CD14-positive monocyte (primary cell): ENCODE data around the gene CPE. TPM values are rescaled to one million over a fixed set of nuclear protein-coding genes. Genes with fewer than 3 reads are reported as not detected.

Experiments used
- DNase-seq, 3 donors: peaks; one replicate each; pipeline ENCODE4 v3.0.0-alpha.2; 2011 to 2022
- H2AFZ ChIP-seq: 2 replicates; pipeline ENCODE4 v1.6.0; 2012; ENCODE audit warnings: mild to moderate bottlenecking, low read depth, low read length, inconsistent platforms; ENCODE audit not compliant: insufficient read depth, poor library complexity, severe bottlenecking
- H3K27ac ChIP-seq, 2 donors: 1 replicate in 1 of 2; 2 replicates in 1 of 2; pipeline ENCODE4 v1.5.1; 2012 to 2013; ENCODE audit warnings: low read length in 2 of 2, control low read depth in 1 of 2, inconsistent platforms in 1 of 2, low read depth in 1 of 2, mild to moderate bottlenecking in 1 of 2
- H3K27me3 ChIP-seq, 2 donors: one replicate each; pipeline versions ENCODE4 v1.6.0 to v1.6.1; 2011 to 2013; ENCODE audit warnings: low read length in 2 of 2; ENCODE audit not compliant: control insufficient read depth in 2 of 2, insufficient read depth in 2 of 2
- H3K36me3 ChIP-seq, 2 donors: replicated peaks in 1 of 2; 1 replicate in 1 of 2; 2 replicates in 1 of 2; pipeline versions ENCODE4 v1.5.1 to v1.6.1; 2012 to 2013; ENCODE audit warnings: low read length in 2 of 2, control low read depth in 1 of 2, inconsistent platforms in 1 of 2, mild to moderate bottlenecking in 1 of 2; ENCODE audit not compliant: insufficient read depth in 2 of 2, control insufficient read depth in 1 of 2
- H3K4me1 ChIP-seq, 2 donors: 1 replicate in 1 of 2; 2 replicates in 1 of 2; pipeline versions ENCODE4 v1.5.1 to v1.6.1; 2012 to 2013; ENCODE audit warnings: low read length in 2 of 2, control low read depth in 1 of 2, inconsistent platforms in 1 of 2, mild to moderate bottlenecking in 1 of 2, moderate library complexity in 1 of 2; ENCODE audit not compliant: insufficient read depth in 2 of 2, control insufficient read depth in 1 of 2
- H3K4me2 ChIP-seq: replicated peaks from 2 replicates; pipeline ENCODE3; 2012; ENCODE audit warnings: low read length, moderate library complexity, mild to moderate bottlenecking; ENCODE audit not compliant: poor library complexity, severe bottlenecking; ENCODE audit errors: extremely low read depth
- H3K4me3 ChIP-seq, 3 experiments: fragments of 200-600 bp in 1 of 3; sonication (generic) in 1 of 3; replicated peaks in 1 of 3; 1 replicate in 2 of 3; 2 replicates in 1 of 3; pipeline ENCODE4 v1.5.1; 2011 to 2013; ENCODE audit warnings: low read length in 3 of 3, mild to moderate bottlenecking in 3 of 3, control low read depth in 2 of 3, low read depth in 2 of 3, inconsistent platforms in 1 of 3, moderate library complexity in 1 of 3
- H3K79me2 ChIP-seq: 2 replicates; pipeline ENCODE4 v1.6.0; 2012; ENCODE audit warnings: mild to moderate bottlenecking, control low read depth, inconsistent platforms, low read length, moderate library complexity; ENCODE audit not compliant: insufficient read depth
- H3K9ac ChIP-seq: 2 replicates; pipeline ENCODE4 v1.6.0; 2017; ENCODE audit warnings: low read length, mild to moderate bottlenecking; ENCODE audit not compliant: insufficient read depth, poor library complexity, severe bottlenecking
- H3K9me3 ChIP-seq, 2 donors: replicated peaks in 1 of 2; 1 replicate in 1 of 2; 2 replicates in 1 of 2; pipeline versions ENCODE4 v1.5.1 to v1.6.1; 2012 to 2013; ENCODE audit warnings: low read length in 2 of 2, control low read depth in 1 of 2; ENCODE audit not compliant: control insufficient read depth in 1 of 2, insufficient read depth in 1 of 2
- H4K20me1 ChIP-seq: 2 replicates; pipeline ENCODE4 v1.6.0; 2012; ENCODE audit warnings: mild to moderate bottlenecking, low read length, control low read depth, moderate library complexity; ENCODE audit not compliant: insufficient read depth
- H3K27ac Mint-ChIP-seq, 7 donors: one replicate each; pipeline ENCODE4 v1.8.0; 2020; ENCODE audit warnings: mild to moderate bottlenecking in 7 of 7, mixed read lengths in 7 of 7, moderate library complexity in 6 of 7, inconsistent platforms in 2 of 7
- H3K27me3 Mint-ChIP-seq, 3 donors: one replicate each; pipeline ENCODE4 v1.8.0; 2021 to 2022; ENCODE audit warnings: low read depth in 3 of 3, mild to moderate bottlenecking in 3 of 3, mixed read lengths in 3 of 3, moderate library complexity in 3 of 3, inconsistent platforms in 1 of 3
- H3K36me3 Mint-ChIP-seq, 2 donors: one replicate each; pipeline ENCODE4 v1.8.0; 2020; ENCODE audit warnings: mixed read lengths in 2 of 2, inconsistent platforms in 1 of 2, mild to moderate bottlenecking in 1 of 2
- H3K4me1 Mint-ChIP-seq: one replicate; pipeline ENCODE4 v1.8.0; 2020; ENCODE audit warnings: mild to moderate bottlenecking, mixed read lengths
- H3K4me3 Mint-ChIP-seq, 2 donors: one replicate each; pipeline ENCODE4 v1.8.0; 2020; ENCODE audit warnings: mild to moderate bottlenecking in 2 of 2, mixed read lengths in 2 of 2, moderate library complexity in 1 of 2
- H3K9me3 Mint-ChIP-seq, 7 donors: one replicate each; pipeline ENCODE4 v1.8.0; 2020 to 2022; ENCODE audit warnings: mixed read lengths in 7 of 7, mild to moderate bottlenecking in 6 of 7, moderate library complexity in 6 of 7, inconsistent platforms in 2 of 7
- WGBS: methylation state at CpG from one replicate; pipeline ENCODE4 v1.1.5; 2013; ENCODE audit warnings: missing lambda C conversion rate; ENCODE audit not compliant: insufficient coverage; 5-methylcytosine and 5-hydroxymethylcytosine counted together
- intact Hi-C, 2 donors: fragments of 100-400 bp; cut with micrococcal nuclease; formaldehyde crosslinking; loops; one replicate each; pipeline versions ENCODE4 v1.15.0 to v1.15.1; 2023
- polyA plus RNA-seq, 3 donors: library from polyadenylated mRNA; depleted of rRNA in 1 of 3; unstranded in 2 of 3; stranded (reverse) in 1 of 3; fragments of 300-500 nt in 2 of 3; fragments of >200 nt in 1 of 3; fragmentation: Illumina TruSeq in 2 of 3; gene quantifications; 1 replicate in 2 of 3; 2 replicates in 1 of 3; pipeline ENCODE4 v1.2.3, GENCODE V29; 2012 to 2021
- TF ChIP-seq, protein P1 (sequence below): fragments of 200-600 bp; IDR thresholded peaks from one replicate; pipeline ENCODE4 v1.8.0; 2022; ENCODE audit warnings: antibody characterized with exemption, mild to moderate bottlenecking

CPE gene
- polyA plus RNA-seq, 3 donors, result 0.09 to 0.13 TPM; not detected in 1

DNA sequence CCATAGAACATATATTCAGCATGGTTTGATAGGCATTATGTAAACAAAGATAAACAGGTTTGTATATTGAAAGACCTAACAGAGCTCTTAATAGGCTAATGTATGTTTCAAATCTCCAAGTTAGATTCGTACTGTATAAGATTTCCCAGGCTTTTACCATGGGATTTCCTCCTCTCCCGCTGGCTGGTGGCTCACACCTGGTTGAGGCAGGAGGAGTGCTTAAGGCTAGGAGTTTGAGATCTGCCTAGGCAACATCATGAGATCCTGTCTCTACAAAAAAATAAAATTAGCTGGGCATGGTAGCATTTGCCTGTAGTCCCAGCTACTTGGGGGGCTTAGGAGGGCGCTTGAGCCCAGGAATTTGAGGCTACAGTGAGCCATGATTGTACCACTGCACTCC, 5.4 kb downstream of the CPE start:
- TF ChIP-seq, protein P1, sequence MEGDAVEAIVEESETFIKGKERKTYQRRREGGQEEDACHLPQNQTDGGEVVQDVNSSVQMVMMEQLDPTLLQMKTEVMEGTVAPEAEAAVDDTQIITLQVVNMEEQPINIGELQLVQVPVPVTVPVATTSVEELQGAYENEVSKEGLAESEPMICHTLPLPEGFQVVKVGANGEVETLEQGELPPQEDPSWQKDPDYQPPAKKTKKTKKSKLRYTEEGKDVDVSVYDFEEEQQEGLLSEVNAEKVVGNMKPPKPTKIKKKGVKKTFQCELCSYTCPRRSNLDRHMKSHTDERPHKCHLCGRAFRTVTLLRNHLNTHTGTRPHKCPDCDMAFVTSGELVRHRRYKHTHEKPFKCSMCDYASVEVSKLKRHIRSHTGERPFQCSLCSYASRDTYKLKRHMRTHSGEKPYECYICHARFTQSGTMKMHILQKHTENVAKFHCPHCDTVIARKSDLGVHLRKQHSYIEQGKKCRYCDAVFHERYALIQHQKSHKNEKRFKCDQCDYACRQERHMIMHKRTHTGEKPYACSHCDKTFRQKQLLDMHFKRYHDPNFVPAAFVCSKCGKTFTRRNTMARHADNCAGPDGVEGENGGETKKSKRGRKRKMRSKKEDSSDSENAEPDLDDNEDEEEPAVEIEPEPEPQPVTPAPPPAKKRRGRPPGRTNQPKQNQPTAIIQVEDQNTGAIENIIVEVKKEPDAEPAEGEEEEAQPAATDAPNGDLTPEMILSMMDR, result no peak
- Mint-ChIP-seq H3K36me3 (peaks cover 0 to 4% of the 10 kb centered on the region in 2 donors), H3K4me3 (no peak overlapping the region), H3K4me1 (peaks cover 2% of the 10 kb centered on the region), H3K9me3 (peaks cover 0 to 4% (median 0%) of the 10 kb centered on the region in 7 donors), H3K27me3 (peaks cover 10 to 29% (median 29%) of the 10 kb centered on the region in 3 donors), H3K27ac (no peak overlapping the region)
- intact Hi-C loops, result no loop called here
- no peak overlapping the region for H3K4me3 ChIP-seq
- no peaks in the 10 kb centered on the region for H3K79me2 ChIP-seq
- no peaks in the 10 kb centered on the region for H4K20me1 ChIP-seq
- H3K27me3 ChIP-seq, result peaks cover 16 to 51% of the 10 kb centered on the region in 2 donors
- no peak overlapping the region for H3K9ac ChIP-seq
- H3K36me3 ChIP-seq, result no peaks in the 10 kb centered on the region
- no CpG with 5 or more reads among the region's 3 CpGs for WGBS
- peaks cover 3% of the 10 kb centered on the region in 2 donors for H3K4me1 ChIP-seq
- no peak for DNase-seq
- no peak overlapping the region for H3K4me2 ChIP-seq
- no peak overlapping the region for H2AFZ ChIP-seq
- H3K9me3 ChIP-seq, result no peaks in the 10 kb centered on the region
- no peak overlapping the region for H3K27ac ChIP-seq

DNA sequence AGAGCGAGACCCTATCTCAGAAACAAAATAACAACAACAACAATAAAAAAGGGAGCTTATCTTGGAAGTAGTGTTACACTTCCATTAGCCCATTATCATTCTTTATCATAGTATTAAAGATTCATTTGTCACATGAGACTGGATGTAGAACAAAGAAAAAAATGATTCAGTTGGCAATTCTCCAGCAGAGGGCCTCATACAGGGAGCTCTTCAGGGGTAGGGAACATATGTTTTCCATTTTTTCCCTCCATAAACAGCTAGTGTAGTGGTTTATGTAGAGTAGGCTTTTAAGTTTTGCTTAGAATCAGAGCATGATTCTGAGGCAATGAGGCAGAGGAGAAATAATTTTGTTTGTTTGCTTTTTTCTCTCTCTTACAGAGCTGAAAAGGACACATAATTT, 5.8 kb downstream of the CPE start:
- H3K36me3 Mint-ChIP-seq, result peaks cover 0 to 4% of the 10 kb centered on the region in 2 donors
- H3K27ac Mint-ChIP-seq, result no peak overlapping the region
- WGBS, result no CpG with 5 or more reads among the region's 1 CpG
- Histone ChIP-seq H2AFZ (no peak overlapping the region), H4K20me1 (no peaks in the 10 kb centered on the region), H3K27ac (no peak overlapping the region), H3K4me2 (no peak overlapping the region), H3K9ac (no peak overlapping the region), H3K4me1 (no peaks in the 10 kb centered on the region), H3K36me3 (no peaks in the 10 kb centered on the region), H3K4me3 (no peak overlapping the region), H3K27me3 (peaks cover 15 to 47% of the 10 kb centered on the region in 2 donors), H3K79me2 (no peaks in the 10 kb centered on the region), H3K9me3 (no peaks in the 10 kb centered on the region)
- no peak for DNase-seq
- TF ChIP-seq, protein P1, result no peak
- no peak overlapping the region for H3K4me3 Mint-ChIP-seq
- peaks cover 2% of the 10 kb centered on the region for H3K4me1 Mint-ChIP-seq
- intact Hi-C loops, result no loop called here
- peaks cover 0 to 3% (median 0%) of the 10 kb centered on the region in 7 donors for H3K9me3 Mint-ChIP-seq
- peaks cover 9 to 25% (median 25%) of the 10 kb centered on the region in 3 donors for H3K27me3 Mint-ChIP-seq
